Activated CD4-positive, alpha-beta T cell treated with anti-CD3 and anti-CD28 coated beads for 48 hours (primary cell): Measurements from ENCODE around the gene SORBS2.

Source experiments
- DNase-seq: peaks from one replicate; pipeline ENCODE4 v3.0.0-alpha.2; 2020

The SORBS2 gene

DNA sequence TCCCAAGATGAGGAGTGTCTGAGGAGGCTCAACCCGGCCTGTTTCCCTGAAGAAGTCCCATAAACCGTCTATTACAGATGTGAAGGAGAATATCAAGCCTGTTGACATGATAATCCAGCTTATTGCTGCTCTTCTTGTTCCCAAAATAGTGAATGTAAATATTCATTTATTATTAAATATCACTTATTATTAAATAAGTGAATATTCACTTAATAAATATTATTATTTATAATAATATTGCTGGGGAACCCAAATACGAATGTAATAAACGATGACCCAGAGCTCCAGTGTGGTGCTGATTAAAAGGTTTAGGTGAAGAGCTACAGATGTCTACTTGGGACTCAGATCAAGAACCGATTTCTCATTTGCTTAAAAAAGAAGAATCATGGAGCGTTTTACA lies 23.8 kb upstream of the SORBS2 start:
- DNase-seq, result no peak

DNA sequence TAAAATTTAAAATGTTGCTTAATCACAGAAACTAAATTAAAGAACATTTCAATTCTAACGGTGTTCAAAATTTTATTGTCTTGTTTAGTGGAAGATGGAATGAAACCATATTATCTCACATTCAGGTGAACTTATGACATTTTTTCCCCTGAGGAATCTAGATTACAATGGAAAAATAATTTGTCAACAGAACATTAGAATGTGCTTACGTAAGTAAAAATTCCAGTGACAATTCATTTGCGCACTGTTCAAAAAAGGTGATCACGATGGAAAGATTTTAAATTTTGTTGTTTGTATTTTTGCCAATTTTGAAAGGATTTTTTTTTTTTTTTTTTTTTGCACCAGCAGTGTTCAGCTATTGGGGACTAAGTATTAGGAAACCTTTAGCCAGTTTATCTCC lies 23.3 kb upstream of the SORBS2 start:
- no peak for DNase-seq

DNA sequence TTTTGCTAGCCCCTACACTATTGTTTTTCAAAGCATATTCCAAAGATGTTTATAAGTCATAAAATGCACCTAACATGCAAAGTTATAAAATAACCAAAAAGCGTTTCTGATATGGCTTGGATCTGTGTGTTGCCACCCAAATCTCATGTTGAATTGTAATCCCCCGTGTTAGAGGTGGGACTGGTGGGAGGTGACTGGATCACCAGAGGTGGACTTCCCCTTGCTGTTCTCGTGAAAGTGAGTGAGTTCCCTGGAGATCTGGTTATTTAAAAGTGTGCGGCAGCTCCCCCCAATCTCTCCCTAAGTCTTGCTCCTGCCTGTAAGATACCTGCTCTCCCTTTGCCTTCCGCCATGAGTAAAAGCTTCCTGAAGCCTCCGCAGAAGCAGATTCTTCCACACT lies 22.8 kb upstream of the SORBS2 start:
- DNase-seq, result no peak

DNA sequence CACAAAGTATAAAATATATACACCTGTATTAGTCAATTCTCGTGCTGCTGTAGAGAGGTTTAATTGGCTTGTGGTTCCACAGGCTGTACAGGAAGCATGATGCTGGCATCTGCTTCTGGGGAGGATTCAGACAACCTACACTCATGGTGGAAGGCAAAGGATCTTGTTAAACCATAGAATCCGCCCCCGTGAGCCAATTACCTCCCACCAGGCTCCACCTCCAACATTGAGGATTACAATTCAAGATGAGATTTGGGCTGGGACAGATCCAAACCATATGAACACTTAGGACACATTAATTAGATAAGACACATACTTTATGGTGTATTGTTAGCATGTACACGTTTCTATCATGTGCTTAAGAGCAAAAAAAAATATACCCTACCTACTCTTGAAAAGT lies 22.1 kb upstream of the SORBS2 start:
- no peak for DNase-seq

DNA sequence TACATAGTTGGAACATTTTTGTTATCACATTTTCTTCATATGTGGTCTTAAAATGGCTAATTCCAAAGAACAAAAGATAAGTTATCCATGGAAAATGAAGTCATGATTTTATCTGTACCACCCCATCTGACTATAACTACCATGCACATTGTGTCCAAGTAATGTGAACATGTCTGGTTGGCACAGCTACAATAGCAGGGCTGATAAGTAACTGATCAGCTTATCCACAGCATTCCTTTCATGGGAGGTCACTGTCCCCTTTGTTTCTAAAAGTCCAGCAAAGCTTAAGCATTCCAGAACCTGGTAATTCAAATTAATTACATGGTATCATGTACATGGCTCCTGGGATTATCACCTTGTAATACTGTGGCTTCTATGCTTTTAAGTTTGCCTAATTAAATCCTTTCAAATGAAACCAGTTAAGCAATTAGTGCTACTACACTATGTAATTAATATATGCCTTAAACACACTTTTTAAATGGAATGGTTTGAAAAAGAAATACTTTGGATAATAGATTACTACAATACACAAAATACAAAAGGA lies 21.1 kb upstream of the SORBS2 start:
- DNase-seq, result no peak

DNA sequence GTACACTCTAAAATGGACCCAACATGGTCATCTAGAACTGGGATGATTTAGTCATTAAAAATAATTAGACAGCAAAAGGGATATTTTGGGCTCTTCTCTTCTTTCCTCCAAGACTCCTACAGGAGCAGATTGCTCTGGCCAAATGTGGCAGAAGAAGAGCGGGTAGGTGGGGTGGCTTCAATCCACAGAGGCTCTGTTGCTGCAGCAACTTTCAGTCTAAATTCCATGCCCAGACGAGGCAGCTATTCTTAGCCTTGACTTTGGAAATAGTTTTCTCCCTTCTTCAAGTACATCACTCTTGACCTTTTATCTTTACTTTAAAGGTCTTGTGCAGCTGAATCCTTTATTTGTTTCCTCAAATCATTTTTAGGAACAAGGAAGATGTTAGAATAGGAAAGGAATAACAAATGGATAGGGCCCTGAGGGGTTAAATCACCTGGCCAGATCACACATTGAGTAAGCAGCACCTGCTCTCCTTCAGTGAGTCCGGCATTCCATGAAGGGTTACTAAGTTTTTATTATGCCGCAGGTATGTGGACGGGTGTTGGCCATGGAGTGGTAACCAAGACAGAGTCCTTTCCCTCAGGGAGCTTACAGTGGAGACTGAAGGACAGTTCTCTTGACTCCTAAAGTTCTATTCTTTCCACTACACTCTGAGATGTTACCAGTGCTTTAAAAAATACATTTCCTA lies 19.3 kb upstream of the SORBS2 start:
- no peak for DNase-seq

DNA sequence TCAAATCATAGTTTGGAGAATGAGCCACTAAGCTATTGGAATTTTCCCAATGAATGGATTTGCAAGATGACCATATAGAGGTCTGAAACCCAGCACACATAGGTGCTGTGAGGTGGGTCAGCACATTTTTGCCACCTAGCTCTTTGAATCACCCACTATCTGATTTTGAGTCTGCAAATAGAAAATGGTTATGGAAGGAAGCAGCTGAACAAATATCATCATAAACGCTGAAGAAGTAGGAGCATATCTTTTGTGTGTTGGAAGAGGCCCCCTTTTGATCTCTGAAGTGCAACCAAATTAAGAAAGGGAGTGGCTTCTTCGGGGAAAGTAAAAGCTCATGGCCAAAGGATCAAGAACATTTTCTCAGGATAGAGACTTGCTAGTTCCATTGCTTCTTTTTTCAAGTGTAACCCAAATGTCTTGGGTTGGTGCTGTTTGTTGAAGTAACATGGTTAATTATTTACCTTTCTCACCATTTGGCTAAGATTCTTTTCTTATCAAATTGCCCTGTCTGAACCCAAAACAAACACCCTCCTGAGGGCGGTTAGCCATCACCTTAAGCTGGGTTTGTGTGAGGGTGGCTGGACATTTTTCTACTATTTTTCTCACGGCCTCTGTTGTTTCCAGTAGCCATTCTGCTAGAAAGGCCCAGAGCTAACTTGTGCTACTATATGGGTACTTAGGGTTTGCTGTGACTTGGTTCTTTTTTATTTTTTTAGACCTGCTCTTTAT lies 18.4 kb upstream of the SORBS2 start:
- DNase-seq, result no peak

DNA sequence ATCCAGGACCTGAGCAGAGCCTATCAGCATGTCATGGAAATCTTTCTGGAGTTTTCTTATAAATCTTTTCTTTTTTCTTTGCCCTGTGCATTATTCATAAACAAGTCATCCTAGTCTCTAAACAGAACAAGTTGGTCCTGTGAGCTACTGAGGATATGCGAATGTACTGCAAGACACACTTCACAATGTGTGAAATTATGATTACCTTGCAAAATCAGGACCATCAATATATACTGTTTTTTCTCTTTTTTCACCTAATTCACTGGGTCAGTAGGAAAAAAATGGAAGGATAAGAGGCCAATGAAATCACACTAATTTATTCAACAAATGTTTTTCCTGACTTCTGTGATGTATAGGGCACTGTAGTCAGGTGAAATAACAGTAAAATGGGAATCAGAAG lies 14.4 kb upstream of the SORBS2 start:
- DNase-seq, result no peak

DNA sequence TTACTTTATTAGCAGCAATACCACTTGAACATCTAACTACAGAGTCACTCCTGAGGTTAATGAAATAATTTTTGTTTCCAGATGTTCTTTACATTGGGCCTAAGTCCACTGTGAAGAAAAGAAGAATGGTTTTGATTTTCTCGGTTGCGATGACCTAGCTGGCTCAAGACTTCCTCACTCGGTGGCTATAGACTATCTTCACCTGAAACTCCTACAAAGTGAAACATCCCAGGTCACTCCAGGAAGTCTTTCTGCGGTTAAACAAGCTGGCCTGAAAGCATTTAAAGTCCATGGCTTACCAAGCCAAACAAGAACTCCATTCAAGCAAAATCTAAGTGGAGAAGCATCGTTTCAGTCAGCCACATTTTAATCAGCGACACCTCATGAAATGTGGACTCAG lies 13.7 kb upstream of the SORBS2 start:
- DNase-seq, result no peak

DNA sequence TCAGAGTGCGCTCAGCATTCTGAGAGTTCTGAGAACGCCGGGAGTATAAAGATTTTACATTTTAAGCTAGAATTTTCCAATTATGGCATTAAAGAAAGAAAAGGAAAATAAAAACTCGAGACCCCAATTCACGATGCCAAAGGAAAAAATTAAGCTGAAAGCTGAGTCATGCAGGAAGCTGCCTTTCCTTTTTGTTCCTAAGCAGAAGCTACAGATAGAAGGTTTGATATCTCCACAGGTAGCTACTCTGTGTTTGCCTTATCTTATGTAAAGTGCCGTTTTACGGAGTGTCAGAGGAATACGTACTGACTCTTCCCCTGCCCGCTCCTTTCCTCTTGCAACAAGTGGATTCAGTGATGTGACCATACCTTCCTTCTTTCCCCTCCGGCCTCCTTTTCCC lies 10.8 kb upstream of the SORBS2 start:
- DNase-seq, result no peak

DNA sequence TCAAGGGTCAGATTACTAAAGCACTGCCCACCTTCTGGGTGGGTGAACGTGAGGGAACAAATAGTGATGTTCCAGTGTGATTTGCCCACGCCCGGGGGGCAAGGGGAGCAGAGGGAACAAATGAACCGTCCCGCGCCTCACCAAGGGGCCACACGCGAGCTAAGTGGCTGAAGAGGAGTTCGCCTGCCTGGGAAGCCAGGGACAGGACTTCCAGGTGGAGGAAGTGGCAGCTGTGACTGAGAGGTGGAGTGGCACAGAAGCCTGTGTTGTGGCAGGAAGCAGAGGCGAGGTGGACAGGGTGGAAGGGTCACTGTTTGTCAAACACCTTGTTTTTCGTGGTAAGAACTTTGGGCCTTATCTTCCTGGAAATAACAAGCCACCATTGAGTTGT lies 9.0 kb upstream of the SORBS2 start:
- no peak for DNase-seq

DNA sequence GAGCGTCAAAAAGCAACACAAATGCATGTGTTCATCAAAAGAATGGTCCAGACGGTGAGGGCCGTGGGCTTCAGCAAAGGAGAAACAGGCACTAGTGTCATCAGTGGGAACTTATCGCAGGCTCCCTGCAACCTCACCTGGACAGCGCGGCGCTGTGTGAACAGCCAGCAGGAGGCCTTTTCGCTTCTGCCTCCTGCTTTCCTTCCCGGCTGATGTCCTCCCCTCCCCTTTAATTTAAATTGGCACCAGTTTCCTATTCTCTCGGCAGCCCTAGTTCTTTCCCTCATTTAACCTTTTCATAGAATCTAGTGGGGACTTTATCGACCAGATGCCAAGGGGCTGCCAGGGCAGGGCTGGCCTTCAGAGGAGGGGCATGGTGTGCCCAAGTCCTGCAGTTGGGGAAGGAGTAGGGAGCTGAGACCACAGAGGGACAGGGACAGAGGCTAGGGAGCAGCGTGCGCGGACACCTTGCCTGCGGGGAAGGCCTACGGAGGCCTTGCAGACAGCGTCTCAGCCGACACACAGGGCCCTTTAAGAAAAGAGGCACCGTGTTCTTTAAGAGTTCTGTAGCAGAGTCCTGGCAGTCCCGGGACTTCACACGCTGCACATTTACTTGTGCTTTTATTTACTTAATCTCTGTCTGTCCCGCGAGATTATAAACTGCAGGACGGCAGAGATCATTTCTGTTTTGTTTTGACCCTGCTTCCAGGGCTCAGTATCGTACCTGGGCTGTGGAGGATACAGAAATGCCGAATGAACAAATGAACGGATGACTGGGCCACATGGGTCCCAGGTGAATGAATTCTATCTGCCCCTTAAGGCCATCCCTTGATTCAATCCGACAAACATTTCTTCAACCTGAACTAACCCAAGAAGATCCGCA lies 8.4 kb upstream of the SORBS2 start:
- DNase-seq, result no peak

DNA sequence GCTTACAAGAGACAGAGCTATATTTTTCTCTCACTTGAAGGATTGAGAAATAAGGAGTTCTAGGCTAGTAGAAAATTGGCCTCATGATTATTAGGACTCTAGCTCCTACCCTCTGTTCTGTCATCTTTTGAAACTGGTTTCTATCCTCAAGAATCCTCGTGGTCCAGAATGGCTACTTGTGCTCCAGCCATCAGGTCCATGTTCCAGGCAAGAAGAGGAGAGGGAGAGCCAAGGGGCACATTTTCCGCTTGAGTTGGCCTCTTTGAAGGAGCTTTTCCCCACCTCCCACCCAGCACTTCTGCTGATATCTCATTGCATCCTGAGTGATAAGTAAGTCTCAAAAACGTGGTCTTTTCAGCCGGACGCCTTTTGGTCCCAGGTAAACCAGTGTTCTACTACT lies 7.2 kb upstream of the SORBS2 start:
- DNase-seq, result no peak

DNA sequence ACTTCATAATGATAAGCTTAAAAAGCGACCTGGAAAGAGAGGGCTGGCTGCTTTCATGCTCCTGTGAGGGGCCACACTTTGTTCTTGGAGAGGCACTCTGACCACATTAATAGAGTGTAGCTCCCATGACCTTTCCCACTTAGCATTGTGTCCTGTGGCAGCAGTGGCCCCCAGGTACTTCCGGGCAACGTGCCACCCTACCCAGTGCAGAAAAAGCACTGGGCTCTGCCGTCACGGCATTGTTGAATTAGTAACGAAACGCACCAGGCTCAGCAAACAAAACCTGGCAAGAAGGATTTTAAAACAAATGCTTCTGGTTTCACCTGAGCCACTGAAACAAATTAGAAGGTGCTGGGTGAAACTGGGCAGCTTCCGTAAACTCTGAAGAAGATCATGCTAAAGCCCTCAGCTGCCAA lies 5.4 kb upstream of the SORBS2 start:
- no peak for DNase-seq

DNA sequence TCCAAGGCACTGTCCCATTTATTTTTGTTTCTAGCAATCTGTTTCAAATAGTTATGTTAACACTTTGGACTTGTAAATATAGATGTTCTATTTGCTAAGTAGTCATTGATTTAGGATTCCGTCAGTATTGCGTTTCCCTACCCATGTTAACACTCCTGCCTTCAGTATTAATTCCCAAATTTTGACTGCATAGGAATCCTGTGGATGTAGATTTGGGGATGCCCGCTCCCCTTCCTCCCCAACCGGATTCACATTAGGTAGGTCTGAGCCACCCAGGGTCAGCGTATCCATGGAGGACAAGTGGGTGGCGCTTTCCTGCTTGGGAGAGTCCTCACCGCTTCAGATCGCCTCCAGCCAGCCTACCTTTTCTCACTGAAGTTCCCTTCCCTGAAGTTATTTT lies 1.1 kb upstream of the SORBS2 start:
- no peak for DNase-seq

DNA sequence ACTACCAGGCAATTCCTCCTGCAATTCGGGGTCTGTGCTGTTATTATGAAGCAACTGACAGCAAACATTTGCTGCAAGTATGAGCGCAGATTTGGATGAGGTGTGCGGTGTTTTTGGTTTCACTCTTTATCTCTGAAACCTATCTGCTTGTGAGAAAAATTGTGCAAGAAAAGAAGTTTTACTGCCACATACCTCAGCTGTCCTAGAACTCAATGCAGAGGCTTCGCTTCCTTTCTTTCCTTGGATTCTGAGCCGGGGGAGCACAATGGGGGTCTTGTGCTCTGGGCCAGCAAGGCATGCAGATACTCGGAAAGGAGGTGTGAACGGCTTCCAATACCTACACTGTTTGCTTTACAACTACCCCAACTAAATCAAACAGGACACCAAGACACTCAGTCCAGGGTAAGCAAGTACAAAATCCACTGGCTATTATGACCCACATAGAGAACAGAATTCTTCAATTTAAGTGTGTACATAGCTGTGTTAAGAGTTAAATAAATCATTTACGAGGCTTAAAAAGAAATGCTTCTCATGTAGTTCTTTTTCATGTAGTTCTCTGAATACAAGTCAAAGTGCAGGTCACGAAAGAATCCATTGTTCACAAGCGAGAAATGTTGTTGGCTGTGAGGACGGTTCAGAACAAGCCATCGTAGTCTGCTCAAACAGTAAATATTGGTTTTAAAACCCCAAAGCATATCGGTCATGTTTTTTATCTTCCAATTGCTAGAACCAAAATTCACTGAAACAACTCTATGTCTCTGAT lies 1.1 kb downstream of the SORBS2 start:
- DNase-seq, result no peak

DNA sequence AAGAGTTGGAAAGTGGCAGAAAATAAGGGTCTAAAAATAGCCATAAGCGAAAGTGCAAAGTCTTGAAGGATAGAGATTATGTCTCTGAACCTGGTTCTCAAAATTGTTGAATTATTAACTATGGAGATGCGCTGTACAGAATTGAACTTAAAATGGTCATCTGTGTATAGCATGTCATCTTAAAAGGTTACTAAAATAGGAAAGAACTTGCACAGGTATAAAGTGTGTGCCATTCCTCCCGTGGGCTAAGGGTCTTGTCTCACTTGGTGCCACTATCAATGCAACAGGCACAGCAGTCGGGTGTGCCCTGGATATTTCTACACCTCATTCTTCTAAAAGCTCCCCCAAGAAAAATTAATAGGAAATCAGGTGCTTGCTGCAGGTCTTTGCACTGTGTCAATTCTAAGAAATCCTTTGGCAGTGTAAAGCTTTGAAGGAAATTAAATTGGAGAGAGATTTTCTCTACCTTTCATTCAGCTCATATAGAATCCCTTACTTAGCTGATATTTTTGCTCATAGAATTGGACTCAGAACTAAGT lies 2.4 kb downstream of the SORBS2 start:
- DNase-seq, result no peak

DNA sequence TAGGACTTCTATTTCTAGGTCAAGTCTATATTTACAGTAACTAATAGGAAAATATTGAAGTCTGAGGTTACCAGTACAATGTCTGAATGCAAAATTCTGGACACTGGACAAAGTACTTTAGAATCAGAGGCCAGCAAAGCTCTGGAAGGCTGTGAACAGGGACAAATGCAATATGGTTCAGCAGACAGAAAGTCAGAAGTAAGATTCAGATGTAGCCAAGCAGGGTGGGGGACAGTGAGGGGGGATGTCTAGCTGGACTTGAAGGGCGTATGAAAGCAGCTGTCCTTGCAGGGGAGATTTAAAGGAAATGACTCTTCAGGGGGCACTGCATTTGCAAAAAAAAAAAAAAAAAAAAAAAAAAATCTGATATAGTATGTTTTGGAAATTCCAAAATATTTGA lies 2.9 kb downstream of the SORBS2 start:
- DNase-seq, result no peak

DNA sequence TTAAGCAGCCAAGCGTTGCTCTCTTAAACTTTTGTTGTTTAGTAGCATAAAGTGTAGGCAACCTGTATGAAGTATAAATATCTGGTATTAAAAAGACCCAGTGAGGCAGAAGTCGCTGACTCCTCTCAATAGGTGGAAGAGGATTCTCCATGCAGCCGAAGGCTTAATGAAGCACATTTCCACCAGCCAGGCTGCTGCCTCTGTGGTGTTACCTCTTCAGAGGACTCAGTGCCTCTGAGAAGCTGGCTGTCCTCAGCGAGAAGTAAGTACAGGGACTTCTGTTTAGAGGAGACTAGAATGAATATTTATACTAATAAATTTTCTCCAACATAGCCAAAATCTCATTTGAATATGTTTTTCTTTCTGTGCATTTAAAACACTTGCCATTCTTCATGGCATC lies 6.0 kb downstream of the SORBS2 start:
- DNase-seq, result no peak

DNA sequence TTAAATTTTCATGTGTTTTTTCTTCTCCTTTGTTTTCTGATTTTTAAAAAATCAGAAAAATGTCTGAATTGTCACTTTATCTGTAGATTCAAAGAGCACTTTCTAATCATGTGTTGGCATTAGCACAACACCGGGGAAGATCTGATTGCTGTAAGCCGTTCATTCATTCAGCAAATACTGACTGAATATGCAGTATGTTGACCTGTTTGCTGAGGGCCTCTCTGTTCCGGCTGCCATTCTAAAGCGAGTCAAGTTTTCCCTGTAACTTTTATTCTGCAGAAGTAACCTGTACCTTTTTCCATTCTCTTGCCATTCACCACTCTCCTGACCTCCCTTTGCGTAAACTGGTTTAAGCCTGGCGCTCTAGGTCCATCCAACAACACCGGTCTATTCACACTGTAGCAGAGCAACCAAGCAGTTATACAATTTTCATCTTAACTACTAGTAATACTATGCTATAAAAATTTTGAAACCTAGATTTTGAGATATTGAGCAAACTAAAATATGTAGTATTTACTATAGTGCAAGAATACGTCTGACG lies 6.7 kb downstream of the SORBS2 start:
- DNase-seq, result no peak

DNA sequence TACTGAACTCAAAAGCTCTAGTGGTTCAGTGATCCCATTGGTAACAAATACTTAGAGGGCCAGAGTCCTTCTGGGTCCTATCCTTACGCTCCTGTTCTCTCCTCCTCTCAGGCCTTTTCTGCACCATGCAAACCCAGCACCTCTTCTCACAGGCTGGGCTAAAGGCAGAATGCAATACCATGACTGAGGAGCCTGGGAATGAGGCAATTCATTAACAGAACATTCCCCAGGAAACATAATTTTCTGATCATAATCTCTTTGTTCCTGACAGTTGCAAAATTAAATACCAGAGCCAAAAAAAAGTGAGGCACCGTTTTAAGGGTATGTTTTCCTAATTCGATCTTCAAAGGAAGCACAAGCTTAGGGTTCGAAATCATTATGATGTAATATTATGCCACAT lies 9.0 kb downstream of the SORBS2 start:
- no peak for DNase-seq

DNA sequence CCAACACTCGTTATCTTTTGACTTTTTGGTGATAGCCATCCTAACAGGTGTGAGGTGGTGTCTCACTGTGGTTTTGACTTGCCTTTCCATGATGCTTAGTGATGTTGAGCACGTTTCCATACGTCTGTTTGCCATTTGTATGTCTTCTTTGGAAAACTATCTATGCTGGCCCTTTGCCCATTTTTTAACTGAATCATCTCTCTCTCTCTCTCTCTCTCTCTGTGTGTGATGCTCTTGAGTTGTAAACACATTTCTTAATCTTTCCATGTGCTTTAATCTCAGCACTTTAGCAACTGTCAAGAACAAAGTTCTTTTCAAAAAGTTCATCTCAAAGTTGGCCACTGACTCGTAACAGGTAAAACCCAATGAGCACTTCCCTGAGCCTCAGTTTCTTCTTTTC lies 10.5 kb downstream of the SORBS2 start:
- no peak for DNase-seq
